ENCODE measurements around the gene EXOC2. TPM values are rescaled to one million over a fixed set of nuclear protein-coding genes. Genes with fewer than 3 reads are reported as not detected.

EXOC2 gene
- total and polyA plus RNA-seq, 5 experiments from 2014 or later: 28.6 to 40.3 (median 36.7) TPM

Other genes with a start within 250 kb of the EXOC2 start
- gene HUS1B, start 36.0 kb downstream of the EXOC2 start, total RNA-seq: 1 to 10 TPM; 1.6 to 2.5 TPM
- under 1 TPM; 0.58 to 0.89 (median 0.78) TPM for gene HUS1B, start 36.0 kb downstream of the EXOC2 start, polyA plus RNA-seq